Lower leg skin (tissue), 4 donors: ENCODE results near the gene DLG2. TPM values are rescaled to one million over a fixed set of nuclear protein-coding genes. Genes with fewer than 3 reads are reported as not detected.

Source experiments
- DNase-seq, 2 donors: peaks; one replicate each; pipeline ENCODE4 v3.0.0-alpha.2; 2019; ENCODE audit warnings: low spot score in 2 of 2
- H3K4me3 ChIP-seq: fragments of 200-600 bp; sonication (generic); 2 replicates; pipeline ENCODE4 v1.5.1; 2017; ENCODE audit warnings: mild to moderate bottlenecking, low read depth; ENCODE audit not compliant: poor library complexity, severe bottlenecking
- POLR2A ChIP-seq, 2 donors: fragments of 450-650 bp; IDR thresholded peaks; one replicate each; pipeline ENCODE4 v1.6.1; 2016 to 2017; ENCODE audit warnings: antibody characterized with exemption in 2 of 2, mild to moderate bottlenecking in 1 of 2, moderate library complexity in 1 of 2
- WGBS, 2 donors: methylation state at CpG; one replicate each; pipeline ENCODE4 v1.1.5; 2018; 5-methylcytosine and 5-hydroxymethylcytosine counted together
- intact Hi-C: fragments of 100-400 bp; cut with DNase I; formaldehyde crosslinking; loops from one replicate; pipeline ENCODE4 v1.15.0; 2023; ENCODE audit warnings: low total_unique reads
- total RNA-seq, 4 donors: library from RNA; depleted of rRNA; stranded (reverse); fragments of >200 nt; gene quantifications; one replicate each; pipeline ENCODE4 v1.1.0, GENCODE V29; 2016
- TF ChIP-seq, protein P1 (sequence below), 3 donors: fragments of 450-650 bp; IDR thresholded peaks; one replicate each; pipeline ENCODE4 v1.5.1; 2016; ENCODE audit warnings: antibody characterized with exemption in 3 of 3, mild to moderate bottlenecking in 3 of 3, moderate library complexity in 2 of 3

DLG2 gene
- total RNA-seq, 4 donors from 2014 or later, result 37.6 to 68.3 (median 46.0) TPM

DNA sequence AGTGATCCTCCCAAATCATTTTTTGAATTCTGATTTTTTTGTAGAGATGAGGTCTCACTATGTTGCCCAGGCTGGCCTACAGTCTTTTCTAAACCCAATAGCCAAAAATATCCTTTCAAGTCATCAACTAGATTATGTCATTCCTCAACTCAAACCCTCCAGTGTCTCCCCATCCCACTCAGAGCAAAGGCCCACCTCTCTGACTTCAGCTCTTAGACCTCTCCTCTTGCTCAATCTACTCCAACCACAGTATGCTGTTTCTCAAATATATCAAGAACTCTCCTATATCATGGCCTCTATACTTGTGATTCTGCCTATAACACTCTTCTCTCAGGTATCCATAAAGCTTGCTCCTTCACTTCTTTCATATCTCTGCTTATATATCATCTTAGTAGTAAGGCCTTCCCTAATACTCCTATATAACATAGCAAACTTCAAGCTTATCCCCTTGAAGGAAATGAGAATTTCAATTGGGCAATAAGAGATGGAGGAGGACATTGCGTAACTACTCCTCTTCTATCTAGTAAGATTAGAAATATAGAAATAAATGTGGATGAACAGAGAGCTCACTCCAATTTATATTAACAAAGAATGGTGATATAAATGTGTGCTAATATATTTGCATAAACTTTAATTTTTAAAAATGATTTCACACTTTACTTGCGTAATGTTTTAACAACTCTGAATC is 24.5 kb downstream of the DLG2 start:
- TF ChIP-seq, protein P1, sequence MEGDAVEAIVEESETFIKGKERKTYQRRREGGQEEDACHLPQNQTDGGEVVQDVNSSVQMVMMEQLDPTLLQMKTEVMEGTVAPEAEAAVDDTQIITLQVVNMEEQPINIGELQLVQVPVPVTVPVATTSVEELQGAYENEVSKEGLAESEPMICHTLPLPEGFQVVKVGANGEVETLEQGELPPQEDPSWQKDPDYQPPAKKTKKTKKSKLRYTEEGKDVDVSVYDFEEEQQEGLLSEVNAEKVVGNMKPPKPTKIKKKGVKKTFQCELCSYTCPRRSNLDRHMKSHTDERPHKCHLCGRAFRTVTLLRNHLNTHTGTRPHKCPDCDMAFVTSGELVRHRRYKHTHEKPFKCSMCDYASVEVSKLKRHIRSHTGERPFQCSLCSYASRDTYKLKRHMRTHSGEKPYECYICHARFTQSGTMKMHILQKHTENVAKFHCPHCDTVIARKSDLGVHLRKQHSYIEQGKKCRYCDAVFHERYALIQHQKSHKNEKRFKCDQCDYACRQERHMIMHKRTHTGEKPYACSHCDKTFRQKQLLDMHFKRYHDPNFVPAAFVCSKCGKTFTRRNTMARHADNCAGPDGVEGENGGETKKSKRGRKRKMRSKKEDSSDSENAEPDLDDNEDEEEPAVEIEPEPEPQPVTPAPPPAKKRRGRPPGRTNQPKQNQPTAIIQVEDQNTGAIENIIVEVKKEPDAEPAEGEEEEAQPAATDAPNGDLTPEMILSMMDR (IDR thresholded peaks at IDR 0.05), result no peak
- TF ChIP-seq POLR2A (IDR thresholded peaks at IDR 0.05), result no peak
- intact Hi-C loops, result no loop called here
- 96 to 97% methylated on average over 2 of the region's 2 CpGs for WGBS, 2 donors
- no peak for DNase-seq
- no peak overlapping the region for H3K4me3 ChIP-seq

DNA sequence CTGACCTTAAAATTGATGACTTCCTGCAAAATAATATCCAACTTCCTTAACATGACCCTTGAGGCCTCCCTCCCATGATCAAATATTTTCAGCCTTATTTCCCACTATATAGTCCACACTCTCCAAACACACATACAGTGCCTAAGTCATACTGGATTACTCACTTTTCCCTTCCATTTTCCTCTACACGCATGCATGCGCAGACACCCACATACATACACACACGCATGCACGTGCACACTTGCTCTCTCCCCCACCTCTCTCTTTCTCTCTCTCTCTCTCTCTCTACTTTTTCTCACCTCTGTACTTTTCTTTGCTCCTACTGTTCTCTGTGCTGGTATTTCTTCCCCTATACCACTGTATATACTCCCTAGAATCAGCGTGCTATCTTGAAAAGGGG is 28.1 kb downstream of the DLG2 start:
- no peak overlapping the region for H3K4me3 ChIP-seq
- DNase-seq, result no peak
- TF ChIP-seq, protein P1 (IDR thresholded peaks at IDR 0.05), result no peak
- TF ChIP-seq POLR2A (IDR thresholded peaks at IDR 0.05), result no peak
- intact Hi-C loops, result loop anchor here (10.0 kb wide), 1 partner anchor 256 kb away; the partner anchor contains the start of gene CCDC83
- 66 to 70% methylated on average over 5 of the region's 5 CpGs for WGBS, 2 donors

DNA sequence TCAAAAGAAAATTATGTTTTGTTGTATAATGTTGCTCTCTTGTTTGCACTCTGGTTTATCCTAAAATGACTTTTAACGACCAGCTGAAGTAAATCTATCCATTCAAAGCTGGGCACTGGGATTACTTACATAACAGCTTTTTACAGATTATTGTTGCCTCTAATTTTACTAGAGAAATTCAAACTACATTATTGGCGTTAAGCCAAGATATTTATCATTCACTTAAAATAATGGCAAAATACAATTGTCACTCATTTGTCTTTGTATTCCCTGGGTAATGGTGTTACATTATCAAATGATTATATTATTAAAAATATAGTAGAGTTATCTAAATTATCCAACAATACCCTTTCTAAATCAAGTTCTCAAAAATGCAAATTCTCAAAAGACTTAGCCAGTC is 30.3 kb downstream of the DLG2 start:
- 52 to 67% methylated on average over 2 of the region's 2 CpGs for WGBS, 2 donors
- H3K4me3 ChIP-seq, result no peak overlapping the region
- intact Hi-C loops, result loop anchor here (10.0 kb wide), 1 partner anchor 258 kb away; the partner anchor contains the start of gene CCDC83
- TF ChIP-seq POLR2A (IDR thresholded peaks at IDR 0.05), result no peak
- TF ChIP-seq, protein P1 (IDR thresholded peaks at IDR 0.05), result no peak
- no peak for DNase-seq

DNA sequence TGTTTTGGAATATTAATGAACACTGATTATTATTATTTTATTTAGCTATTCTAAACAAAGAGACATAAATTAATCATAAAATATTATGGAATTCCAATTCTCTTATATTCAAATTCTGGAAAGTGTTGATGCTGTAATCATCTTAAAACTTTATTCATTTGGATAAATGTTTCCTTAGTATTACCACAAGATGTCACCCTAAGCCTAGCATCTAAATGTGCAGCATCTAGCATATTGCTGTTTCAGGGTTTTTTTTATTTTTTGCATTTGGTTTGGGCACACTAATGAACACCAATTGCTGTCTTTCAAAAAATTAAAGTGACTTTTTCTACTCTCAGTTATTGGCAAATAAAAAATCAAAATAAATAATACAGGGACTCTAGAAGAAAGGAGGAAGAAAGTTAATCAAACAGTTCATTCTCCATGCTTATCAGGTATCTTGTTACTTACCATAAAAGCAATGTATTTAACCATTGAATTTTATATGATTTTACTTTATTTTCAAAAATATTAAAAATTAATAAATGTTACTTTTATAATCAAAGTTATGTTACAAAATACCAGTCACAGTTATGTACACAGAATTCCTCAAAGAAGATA is 31.8 kb downstream of the DLG2 start:
- no peak for TF ChIP-seq POLR2A (IDR thresholded peaks at IDR 0.05)
- TF ChIP-seq, protein P1 (IDR thresholded peaks at IDR 0.05), result no peak
- intact Hi-C loops, result loop anchor here (10.0 kb wide), 1 partner anchor 259 kb away; the partner anchor contains the start of gene CCDC83
- H3K4me3 ChIP-seq, result no peak overlapping the region
- no peak for DNase-seq

- intact Hi-C loops, result loop anchor here (10.0 kb wide), 1 partner anchor 264 kb away; the partner anchor contains the start of gene CCDC83
- TF ChIP-seq, protein P1 (IDR thresholded peaks at IDR 0.05), result no peak
- TF ChIP-seq POLR2A (IDR thresholded peaks at IDR 0.05), result no peak
- no peak for DNase-seq
- WGBS, 2 donors, result 76 to 81% methylated on average over 4 of the region's 4 CpGs
- H3K4me3 ChIP-seq, result no peak overlapping the region
Measured at GRCh38 chr11:85590848-85591483, 36.2 kb downstream of the DLG2 start.
